HG03342 (cell line): Measurements from ENCODE around the gene HIGD1B.
"Not testable (repeated sequence)": the region's sequence is repeated elsewhere in the genome, so short reads cannot be mapped to it uniquely, and the experiment has no call there.

ENCODE experiments used
- ATAC-seq: cut with Tn5 transposase; IDR thresholded peaks from one replicate; pipeline ENCODE4 v1.9.1; 2021; ENCODE audit warnings: mild to moderate bottlenecking, moderate library complexity; ENCODE audit not compliant: unreplicated experiment

HIGD1B gene

DNA sequence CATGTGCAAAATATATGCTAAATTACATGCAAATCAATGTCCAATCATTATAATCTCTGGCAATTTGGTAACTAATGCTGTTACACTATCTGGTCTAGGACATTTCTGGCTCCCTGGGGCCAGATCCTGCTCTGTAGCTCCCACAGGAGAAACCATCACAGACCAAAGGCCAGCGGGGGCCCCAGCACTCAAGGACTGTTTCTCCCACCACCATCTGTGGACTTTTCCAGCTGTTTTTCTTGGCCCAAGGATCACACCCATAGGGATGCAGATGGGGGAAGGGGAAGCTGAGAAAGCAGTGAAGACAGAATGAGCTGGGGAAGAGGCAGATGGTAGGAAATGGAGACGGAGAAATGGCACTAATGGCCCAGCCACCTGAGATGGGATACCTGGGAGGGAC lies at the start of gene HIGD1B:
Gene HIGD1B, plus strand, starts transcription at position 298 of the 400 bp plus-strand sequence. CDS start 270 bp downstream, outside the sequence.
- ATAC-seq: no peak

DNA sequence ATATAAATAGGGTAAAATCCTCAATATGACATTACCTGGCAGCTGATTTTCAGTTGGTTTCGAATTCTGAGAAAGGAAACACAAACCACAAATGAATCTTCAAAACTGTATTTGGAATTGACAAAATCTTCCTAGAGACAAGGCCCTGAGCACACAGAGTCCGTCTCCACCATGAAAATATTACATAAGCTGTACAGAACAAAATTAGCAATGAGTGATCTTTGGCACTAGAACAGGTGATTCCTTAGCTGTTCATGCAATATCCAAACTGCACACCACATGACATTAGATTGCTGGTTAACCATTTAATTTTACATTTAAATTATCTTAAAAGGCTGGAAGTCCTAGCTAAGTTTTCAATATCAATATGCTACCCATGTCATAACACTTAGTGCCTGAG lies 49.3 kb upstream of the HIGD1B start:
- ATAC-seq: no peak

DNA sequence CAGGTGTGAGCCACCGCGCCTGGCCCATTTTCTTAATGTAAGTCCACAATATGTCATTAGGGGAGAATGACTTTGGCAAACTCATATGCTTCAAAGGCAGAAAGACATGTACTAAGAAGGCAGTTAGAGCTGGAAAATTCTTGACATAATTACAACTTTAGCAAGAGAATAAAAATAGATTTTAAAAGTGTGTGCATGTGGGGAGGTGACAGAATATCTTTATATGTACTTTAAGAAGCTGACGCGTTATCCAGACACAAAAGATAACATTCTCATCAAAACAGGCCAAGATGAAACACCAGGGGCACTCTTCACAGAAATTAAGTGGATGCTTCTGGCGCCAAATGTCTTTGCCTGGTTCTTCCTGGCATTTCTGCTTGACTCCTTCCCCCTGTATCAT lies 45.8 kb upstream of the HIGD1B start:
- no peak for ATAC-seq

DNA sequence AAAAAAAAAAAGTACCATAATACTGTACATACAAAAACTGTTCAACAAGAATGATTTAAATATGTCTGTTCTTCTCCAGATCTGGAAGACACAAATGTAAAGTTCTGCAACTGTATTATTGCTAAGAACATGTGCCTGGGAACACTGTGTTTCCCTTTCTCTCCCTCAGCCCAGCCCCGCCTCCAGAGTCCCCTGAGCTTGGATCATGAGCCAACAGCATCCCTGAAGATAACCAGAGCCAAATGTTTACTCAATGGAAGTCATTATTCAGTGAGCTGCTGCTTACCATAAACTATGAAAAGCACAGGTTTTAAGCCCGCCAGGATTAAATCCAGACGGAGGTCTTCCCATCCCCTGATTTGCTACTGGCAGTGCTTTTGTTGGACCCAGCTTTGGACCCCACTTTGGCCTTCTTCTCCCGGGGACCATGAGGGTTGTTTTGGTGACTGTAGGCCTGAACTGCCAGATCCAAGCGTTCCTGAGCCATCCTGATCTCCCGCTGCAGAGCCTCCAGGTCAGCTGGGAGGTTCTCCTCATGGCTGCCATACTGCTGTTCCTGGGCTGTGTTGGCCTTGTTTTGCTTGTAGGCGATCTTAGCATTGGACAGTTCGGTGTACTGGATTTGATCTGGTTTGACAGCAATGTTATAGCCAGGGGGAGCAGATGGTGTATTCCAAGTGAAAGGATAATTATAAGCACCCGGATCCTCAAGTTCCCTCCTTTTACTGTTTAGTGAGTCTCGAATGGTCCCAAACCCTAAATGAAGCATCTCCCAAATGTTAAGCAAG lies 43.2 kb upstream of the HIGD1B start:
- no peak for ATAC-seq

DNA sequence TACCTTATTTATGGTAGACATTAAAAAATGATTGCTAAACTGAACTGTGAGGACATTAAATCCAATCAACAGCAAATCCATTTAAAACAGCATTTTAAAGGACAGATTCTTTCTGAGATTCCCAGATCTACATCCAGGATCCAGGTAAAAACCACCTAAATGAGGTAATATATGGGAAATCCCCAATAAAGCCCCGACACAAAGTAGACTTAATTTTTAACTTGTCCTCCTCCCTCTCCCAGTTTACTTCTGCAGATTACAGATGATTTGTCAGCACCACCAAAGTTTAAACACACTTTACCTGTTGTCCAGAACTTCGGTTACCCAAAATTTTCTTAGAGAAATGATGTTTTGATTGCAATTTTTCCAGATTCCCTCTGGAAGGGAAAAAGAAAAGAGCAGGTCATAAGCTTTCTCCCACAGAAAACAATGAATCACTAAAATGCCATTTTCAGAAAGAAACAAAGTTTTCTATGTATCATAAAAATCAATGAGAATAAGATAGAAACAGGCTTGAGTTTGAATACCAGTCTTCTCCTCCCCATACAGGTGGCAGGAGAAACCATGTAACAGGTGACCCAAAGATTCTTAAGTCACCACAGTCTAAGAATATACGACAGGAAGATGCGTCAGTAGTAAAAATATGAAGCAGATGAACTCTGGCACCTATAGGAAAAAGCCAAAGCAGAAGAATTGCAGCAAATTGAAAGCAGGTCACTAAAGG lies 40.4 kb upstream of the HIGD1B start:
- no peak for ATAC-seq

DNA sequence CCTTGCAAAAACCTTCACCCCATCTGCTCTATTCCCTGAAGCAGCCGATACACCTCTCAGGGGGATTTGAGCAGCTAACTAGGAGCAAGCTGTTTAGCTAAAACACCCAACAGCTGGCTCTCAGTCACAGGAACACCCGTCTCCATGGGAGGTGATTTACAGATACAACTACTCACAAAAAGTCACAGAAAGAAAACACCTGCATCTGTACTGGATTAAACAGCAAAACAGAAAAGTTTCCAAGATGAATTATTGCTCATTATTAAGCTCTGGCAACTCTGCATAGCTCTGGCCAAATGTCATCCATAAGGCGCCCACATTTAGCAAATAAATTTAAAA lies 39.9 kb upstream of the HIGD1B start:
- no peak for ATAC-seq

DNA sequence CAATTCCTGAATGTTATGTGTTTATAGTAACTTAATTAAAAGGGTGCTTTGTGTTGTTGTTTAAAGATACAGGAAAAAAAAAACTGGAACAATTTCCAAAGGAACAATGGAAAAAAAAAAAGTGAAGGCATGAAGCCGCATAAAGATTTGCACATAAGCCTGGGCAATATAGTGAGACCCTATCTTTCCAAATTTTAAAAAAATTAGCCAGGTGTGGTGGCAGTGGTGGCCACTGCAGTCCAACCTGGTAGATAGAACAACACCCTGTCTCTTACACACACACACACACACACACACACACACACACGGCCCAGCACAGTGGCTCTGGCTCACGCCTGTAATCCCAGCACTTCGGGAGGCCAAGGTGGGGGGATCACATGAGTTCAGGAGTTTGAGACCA lies 39.5 kb upstream of the HIGD1B start:
- no peak for ATAC-seq

DNA sequence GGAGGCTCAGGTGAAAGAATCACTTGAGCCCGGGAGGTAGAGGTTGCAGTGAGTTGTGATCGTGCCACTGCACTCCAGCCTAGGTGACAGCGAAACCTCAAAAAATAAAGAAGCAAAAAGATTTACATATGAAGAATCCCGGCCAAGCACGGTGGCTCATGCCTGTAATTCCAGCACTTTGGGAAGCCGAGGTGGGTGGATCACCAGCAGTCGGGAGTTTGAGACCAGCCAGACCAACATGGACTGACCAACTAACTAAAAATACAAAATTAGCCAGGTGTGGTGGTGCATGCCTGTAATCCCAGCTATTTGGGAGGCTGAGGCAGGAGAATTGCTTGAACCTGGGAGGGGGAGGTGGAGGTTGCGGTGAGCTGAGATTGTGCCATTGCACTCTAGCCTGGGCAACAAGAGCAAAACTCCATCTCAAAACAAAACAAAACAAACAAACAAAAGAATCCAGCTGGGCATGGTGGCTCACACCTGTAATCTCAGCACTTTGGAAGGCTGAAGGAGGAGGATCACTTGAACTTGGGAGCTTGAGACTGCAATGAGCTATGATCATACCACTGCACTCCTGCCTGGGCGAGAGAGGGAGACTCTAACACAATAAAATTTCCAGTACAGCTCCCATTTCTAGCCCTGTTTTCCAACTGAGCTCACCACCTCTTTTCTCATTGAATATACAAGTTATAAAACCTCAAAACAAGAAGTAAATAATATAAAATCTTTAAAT lies 38.9 kb upstream of the HIGD1B start:
- ATAC-seq: not testable (repeated sequence)

DNA sequence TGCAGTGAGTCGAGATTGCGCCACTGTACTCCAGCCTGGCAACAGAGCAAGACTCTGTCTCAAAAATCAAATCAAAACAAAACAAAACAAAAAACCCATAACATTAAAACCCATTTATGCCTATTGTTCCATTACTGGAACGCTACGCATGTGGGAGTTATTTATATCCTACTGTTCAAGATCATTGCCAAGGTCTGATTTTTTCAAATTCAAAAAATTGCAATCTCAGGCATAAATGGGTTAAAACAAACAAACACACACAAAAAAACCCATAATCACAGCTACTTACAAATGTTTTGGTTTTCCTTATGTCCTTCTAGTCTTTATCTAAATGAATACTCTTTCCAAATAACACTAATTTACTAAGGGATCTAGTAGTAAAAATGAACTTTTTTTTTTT lies 35.4 kb upstream of the HIGD1B start:
- no peak for ATAC-seq

DNA sequence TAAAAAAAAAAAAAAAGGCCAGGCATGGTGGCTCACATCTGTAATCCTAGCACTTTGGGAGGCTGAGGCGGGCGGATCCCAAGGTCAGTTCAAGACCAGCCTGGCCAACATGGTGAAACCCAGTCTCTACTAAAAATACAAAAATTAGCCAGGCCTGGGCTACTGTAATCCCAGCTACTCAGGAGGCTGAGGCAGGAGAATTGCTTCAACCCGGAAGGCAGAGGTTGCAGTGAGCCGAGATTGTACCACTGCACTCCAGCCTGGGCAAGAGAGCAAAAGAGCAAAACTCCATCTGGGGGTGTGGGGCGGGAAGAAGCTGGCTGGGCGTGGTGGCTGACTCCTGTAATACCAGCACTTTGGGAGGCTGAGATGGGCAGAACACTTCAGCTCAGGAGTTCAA lies 29.2 kb upstream of the HIGD1B start:
- not testable (repeated sequence) for ATAC-seq

DNA sequence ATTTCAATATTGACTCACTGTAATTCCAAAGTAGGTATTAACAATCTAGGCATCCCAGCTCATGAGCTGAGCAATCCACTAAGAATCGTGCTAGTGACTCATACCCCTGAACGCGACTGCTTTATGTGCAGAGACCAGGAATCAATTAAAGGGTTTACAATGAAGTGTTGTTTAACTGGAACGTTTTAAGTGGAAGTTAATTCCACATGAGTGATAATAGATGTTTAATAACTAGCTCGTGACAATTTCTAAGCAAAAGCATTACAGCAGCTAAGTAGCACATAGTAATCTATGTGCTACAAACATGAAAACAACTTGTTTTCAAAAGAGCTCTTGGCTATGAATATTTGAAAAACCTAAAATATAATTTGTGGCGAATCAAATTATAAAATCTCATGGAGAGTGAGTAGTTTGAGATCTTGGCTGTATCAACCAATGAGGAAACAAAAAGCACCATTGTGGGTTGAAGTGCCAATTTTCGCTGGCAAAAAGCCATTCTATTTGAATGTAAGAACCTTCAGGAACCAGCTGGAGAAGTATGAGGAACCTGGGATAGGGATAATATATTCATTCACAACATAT lies 27.0 kb upstream of the HIGD1B start:
- ATAC-seq: no peak

DNA sequence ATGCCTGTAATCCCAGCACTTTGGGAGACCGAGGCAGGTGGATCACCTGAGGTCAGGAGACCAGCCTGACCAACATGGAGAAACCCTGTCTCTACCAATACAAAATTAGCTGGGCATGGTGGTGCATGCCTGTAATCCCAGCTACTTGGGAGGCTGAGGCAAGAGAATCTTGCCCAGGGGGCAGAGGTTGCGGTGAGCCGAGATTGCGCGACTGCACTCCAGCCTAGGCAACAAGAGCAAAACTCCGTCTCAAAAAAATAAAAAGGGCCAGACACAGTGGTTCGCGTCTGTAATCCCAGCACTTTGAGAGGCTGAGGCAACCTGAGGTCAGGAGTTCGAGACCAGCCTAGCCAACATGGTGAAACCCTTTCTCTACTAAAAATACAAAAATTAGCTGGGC lies 22.4 kb upstream of the HIGD1B start:
- not testable (repeated sequence) for ATAC-seq

DNA sequence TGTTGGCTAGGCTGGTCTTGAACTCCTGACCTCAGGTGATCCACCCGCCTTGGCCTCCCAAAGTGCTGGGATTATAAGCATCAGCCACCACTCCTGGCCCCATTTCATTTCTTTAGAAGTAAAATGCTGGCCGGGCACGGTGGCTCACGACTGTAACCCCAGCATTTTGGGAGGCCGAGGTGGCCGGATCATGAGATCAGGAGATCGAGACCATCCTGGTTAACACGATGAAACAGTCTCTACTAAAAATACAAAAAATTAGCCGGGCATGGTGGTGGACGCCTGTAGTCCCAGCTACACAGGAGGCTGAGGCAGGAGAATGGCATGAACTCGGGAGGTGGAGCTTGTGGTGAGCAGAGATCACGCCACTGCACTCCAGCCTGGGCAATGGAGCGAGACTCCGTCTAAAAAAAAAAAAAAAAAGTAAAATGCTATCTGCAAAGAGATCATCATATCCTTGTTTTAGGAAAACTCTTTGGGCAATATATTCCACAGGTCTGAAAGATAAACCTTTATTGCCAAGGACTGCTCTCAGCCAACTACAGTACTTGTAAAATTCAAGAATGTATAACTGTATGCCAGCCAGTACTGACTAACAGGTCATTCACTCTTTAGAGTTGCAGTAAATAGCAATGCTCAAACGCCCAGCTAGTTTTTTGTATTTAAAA lies 21.4 kb upstream of the HIGD1B start:
- ATAC-seq: no peak

DNA sequence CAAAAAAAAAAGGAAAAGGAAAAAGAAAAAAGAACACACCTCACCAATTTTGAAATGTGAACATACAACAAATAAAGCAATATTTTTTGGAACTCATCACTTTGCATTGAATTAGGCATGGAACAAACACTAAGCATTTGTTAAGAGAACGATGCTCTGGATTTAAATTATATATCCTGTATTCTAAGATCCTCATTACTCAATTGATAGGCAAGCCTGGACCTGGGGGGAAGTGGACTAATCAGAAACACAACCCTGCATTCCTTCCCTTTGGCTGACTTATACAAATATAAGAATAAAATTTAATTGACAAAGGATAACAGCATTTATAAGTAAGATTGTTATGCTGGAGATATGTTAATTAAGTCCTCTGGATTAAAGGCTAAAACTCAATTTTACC lies 19.8 kb upstream of the HIGD1B start:
- no peak for ATAC-seq

DNA sequence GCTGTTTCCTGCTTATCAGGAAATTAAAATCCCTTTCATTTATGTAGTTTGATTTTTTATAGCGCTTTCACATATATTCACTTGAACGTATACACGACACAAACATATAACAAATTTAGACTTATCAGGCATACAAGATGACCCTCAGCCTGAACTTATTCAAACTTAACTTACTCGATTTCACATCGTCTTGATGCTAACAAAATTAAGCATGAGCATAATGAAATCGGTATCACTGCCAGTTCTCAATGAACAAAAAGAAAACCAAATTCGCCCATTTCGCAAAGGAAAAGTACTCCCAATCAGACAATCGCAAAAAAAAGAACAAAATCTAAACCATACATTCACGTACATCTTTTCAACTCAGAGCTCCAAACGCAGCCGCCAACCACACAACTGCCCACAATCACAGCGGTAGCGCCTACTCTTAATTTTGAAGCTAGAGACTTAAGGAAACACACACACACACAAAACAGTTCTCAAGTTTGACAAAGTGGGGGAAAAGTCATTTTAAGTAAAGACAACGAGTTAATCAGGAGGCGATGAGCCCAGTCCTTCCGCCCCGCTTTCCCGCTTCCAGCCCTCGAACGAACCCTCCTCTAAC lies 18.7 kb upstream of the HIGD1B start:
- no peak for ATAC-seq

DNA sequence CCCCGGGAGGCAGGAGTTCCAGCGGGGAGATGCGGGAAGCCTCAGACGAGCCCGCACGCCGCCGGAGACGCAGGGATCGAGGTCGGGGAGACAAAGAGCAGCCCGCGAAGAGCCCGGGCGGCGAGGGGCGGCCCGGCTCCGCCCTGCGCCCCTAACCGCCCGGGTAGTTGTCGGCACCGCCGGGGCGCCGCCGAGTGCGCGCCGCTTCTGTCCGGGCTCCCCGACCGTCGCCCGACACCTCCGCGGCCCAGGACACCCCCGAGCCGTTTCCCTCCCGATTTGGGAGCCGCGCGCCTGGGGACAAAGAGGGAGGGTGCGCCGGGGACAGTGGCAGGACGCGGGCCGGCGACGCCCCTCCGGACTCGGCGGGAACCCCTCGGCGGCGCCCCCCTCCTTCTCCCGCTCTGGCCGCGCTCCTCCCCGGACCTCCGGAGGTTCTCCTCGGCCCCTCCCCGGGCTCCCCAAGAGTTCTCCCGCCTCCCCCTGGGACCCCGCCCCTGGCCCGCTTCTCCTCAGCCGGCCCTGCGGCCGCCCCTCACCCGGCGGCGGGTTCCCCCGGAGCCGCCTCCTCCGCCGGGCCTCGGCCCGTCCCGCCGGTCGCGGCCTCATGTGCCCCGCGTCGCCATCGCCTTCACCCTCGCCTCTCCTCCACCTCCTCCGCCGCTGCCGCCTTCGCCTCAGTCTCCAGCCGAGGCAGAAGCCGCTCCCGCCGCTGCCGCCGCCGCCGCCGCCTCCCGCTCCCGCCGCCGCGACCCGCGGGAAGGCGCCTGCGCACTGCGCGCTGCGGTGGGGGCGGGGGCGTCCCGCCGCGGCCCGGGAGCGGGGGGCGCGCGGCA lies 17.9 kb upstream of the HIGD1B start, which contains the start of gene GJC1:
Gene GJC1, minus strand, starts transcription at position 765 of the 836 bp plus-strand sequence. CDS start 24,470 bp downstream, outside the sequence.
- ATAC-seq: no peak

DNA sequence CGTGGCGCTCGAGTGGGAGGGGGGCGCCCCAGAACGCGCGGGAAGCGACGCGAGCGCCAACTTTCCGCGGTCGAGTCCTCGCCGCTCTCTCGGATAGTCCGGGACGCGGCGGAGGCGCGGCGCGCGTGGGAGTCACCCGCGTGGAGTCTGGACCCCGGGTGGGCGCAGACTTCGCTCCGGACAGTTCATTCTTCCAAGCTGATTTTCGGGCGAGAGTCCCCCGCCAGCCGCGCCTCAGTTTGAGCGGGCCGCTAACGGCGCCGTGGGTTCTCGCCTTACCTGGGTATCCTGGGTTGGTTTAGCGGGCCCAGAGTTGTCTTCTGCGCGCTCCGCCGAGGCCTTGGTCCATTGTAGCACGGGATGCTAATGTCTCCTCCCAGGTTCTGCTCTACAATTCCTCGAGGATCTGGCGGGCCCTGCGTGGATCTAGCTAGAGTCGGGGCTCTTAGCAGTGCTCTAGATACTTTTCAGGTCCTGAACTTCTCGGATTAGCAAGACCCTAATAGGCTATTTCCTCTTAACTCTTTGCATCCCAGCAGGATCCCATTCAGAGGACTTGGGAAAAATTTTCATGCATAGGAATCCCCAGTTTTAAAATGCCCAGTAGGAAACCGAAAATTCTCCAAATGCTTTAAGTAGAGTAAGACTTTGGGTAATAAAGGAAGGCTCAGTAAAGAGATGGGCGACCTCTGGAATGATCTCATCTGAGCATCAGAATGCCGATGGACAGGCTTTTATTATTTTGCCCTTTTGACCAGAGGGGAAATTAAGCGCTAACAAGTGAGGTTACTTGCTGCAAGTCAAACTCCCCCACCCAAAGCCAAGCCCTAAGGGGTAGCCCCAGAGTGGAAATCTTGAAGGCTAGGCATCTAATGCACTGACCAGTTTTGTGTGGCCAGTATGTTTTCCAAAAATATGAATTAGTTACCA lies 17.1 kb upstream of the HIGD1B start:
- ATAC-seq: no peak

DNA sequence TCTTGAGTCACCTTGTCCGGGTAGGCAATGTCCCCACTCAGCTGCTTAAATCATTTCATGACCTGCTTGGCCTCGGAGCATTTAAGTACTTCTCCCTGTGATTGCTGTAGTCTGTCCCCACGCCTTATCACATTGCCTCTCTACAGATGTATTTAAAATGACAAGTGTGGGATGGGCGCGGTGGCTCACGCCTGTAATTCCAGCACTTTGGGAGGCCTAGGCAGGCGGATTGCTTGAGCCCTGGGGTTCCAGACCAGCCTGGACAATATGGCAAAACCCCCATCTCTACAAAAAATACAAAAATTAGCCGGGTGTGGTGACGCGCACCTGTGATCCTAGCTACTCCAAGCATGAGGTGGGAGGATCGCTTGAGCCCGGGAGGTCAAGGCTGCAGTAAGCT lies 16.3 kb upstream of the HIGD1B start:
- ATAC-seq: no peak
